Activated T-helper 2 cell treated with anti-CD3 and anti-CD28 coated beads, Interferon-gamma antibody, Interleukin-2, Interleukin-4, amounts not matched to agents 10 μg/mL and 5 μg/mL and 100 μg/mL, durations not matched to agents 14 hours and 24 hours and 36 hours (primary cell): ENCODE measurements around the gene UBXN7. TPM values are rescaled to one million over a fixed set of nuclear protein-coding genes. Genes with fewer than 3 reads are reported as not detected.
"Not testable (repeated sequence)": the region's sequence is repeated elsewhere in the genome, so short reads cannot be mapped to it uniquely, and the experiment has no call there.

Experiments
- DNase-seq: peaks from one replicate; pipeline ENCODE4 v3.0.0; 2021; ENCODE audit warnings: low spot score
- H3K27ac Mint-ChIP-seq: one replicate; pipeline ENCODE4 v1.8.0; 2021; ENCODE audit warnings: mixed read lengths
- H3K27me3 Mint-ChIP-seq: one replicate; pipeline ENCODE4 v1.8.0; 2021; ENCODE audit warnings: low read depth, mixed read lengths
- H3K36me3 Mint-ChIP-seq: one replicate; pipeline ENCODE4 v1.8.0; 2021; ENCODE audit warnings: low read depth, mixed read lengths
- H3K4me1 Mint-ChIP-seq: one replicate; pipeline ENCODE4 v1.8.0; 2021; ENCODE audit warnings: low read depth, mixed read lengths
- H3K4me3 Mint-ChIP-seq: one replicate; pipeline ENCODE4 v1.8.0; 2021; ENCODE audit warnings: low read depth, mild to moderate bottlenecking, moderate library complexity, mixed read lengths
- H3K9me3 Mint-ChIP-seq: one replicate; pipeline ENCODE4 v1.8.0; 2021; ENCODE audit warnings: mixed read lengths
- intact Hi-C: fragments of 100-400 bp; cut with micrococcal nuclease; formaldehyde crosslinking; loops from one replicate; pipeline ENCODE4 v1.15.1; 2023
- total RNA-seq: library from RNA; stranded (reverse); gene quantifications from 2 replicates; pipeline ENCODE4 v1.2.3, GENCODE V29; 2022

UBXN7 gene, protein sequence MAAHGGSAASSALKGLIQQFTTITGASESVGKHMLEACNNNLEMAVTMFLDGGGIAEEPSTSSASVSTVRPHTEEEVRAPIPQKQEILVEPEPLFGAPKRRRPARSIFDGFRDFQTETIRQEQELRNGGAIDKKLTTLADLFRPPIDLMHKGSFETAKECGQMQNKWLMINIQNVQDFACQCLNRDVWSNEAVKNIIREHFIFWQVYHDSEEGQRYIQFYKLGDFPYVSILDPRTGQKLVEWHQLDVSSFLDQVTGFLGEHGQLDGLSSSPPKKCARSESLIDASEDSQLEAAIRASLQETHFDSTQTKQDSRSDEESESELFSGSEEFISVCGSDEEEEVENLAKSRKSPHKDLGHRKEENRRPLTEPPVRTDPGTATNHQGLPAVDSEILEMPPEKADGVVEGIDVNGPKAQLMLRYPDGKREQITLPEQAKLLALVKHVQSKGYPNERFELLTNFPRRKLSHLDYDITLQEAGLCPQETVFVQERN
- total RNA-seq, result 64.4 and 67.8 TPM in 2 replicates

DNA sequence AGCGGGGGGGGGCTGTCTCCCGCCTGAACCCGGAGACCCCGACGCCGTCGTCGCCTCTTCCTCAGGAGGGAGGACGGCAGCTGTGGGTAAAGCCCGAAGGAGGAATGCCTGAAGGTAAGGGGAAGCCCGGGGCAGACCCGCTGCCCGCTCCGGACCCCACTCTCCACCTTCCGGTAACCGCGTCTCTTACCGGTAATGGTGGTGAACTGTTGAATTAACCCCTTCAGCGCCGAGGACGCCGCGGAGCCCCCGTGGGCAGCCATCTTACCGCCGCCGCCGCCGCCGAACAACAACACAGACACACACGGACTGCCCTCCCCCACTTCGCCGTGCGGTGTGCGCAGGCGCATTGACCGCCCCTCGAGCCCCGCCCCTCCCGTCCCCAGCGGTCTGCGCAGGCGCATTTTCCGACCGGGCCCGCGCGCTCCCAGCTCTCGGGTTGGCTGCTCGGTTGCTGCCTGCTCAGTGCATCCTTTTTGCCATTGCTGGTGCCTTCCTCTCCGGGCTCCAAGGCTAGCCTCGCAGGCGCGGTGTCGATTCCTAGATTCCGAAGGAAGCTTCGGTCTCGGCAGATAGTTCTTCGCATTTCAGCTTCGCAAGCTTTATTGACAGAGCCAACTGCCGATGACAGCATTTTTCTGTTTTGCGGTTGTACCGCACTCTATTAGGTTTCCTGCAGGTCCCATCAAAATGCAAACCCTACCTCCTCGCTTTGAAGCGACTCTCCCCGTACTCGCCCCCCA lies at the start of gene UBXN7:
Gene UBXN7, minus strand, starts transcription at position 291 of the 743 bp plus-strand sequence. Its CDS starts 28 bp downstream, at position 263.
- H3K9me3 Mint-ChIP-seq, result no peaks in the 10 kb centered on the region
- H3K36me3 Mint-ChIP-seq, result peaks cover 12% of the 10 kb centered on the region
- intact Hi-C loops, result loop anchor here (1.0 to 2.0 kb wide), 2 partner anchors 68 to 158 kb away; no protein-coding TSS in a partner anchor
- peak within 1 kb of the TSS; percentile 86 for H3K4me3 Mint-ChIP-seq
- peak within 1 kb of the TSS; percentile 92 for H3K27ac Mint-ChIP-seq
- H3K27me3 Mint-ChIP-seq, result no peaks in the 10 kb centered on the region
- peak; percentile 93 for DNase-seq
- peaks cover 18% of the 10 kb centered on the region for H3K4me1 Mint-ChIP-seq

DNA sequence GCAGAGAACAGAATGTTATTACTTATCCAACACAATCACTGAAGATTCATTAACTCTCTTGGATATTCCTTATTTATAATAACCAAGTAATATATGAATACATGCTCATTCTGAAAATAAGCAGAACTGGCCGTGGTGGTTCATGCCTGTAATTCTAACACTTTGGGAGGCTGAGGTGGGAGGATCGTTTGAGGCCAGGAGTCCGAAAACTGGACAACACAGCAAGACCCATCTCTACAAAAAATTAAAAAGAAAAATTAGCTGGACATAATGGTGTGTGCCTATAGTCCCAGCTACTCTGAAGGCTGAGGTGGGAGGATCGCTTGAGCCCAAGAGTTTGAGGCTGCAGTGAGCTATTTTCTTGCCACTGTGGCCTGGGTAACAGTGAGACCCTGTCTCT lies 45.5 kb upstream of the UBXN7 start:
- intact Hi-C loops, result no loop called here
- Mint-ChIP-seq H3K27ac (no peak overlapping the region), H3K4me3 (no peak overlapping the region), H3K4me1 (no peaks in the 10 kb centered on the region), H3K9me3 (no peaks in the 10 kb centered on the region), H3K27me3 (no peaks in the 10 kb centered on the region), H3K36me3 (peaks cover 65% of the 10 kb centered on the region)
- no peak for DNase-seq

DNA sequence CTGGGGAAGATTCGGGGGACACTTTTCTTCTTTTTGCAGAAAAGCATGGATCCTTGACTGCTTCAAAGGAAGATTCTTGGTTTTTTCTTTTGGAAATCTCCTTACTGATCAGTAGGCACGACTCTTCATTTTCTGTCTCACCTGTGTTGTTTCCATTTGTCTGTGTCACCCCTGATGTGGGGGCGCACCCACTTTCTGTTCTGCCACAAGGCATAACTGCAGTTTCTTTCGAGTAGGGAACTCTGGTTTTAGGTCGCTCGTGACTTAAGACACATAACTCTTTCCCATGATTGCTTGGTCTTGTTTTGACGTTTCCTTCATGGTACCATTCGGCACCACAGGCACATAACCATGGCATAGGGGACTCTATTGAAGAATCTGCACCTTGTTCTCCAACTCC lies 40.1 kb upstream of the UBXN7 start:
- no peak for DNase-seq
- H3K27ac Mint-ChIP-seq, result peak overlapping the region; percentile 71
- intact Hi-C loops, result no loop called here

DNA sequence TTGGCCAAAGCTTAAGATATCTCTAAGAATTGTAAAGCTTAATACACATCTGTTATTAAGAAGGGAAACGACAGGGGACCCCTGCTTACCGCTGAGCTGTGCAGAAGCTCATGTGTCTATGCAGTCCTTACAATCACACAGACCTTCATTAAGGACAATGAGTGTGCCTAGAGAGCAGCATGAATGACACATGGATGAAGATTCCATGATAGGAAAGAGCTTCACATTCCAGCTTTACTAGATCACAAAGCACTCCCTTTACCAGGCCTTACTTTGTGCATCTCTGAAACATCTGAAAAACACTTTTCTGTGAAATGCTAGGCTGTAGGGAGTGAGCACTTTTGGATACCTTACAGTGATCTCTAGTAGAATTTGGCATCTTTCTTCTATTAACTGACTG lies 39.3 kb upstream of the UBXN7 start:
- DNase-seq, result no peak
- H3K36me3 Mint-ChIP-seq, result peaks cover 67% of the 10 kb centered on the region
- intact Hi-C loops, result no loop called here
- H3K4me3 Mint-ChIP-seq, result no peak overlapping the region
- H3K9me3 Mint-ChIP-seq, result no peaks in the 10 kb centered on the region
- H3K4me1 Mint-ChIP-seq, result peaks cover 17% of the 10 kb centered on the region
- H3K27ac Mint-ChIP-seq, result no peak overlapping the region
- no peaks in the 10 kb centered on the region for H3K27me3 Mint-ChIP-seq

More for the DNA sequence above, 40.1 kb upstream of the UBXN7 start:
- H3K36me3 Mint-ChIP-seq, result peaks cover 69% of the 10 kb centered on the region
- no peaks in the 10 kb centered on the region for H3K27me3 Mint-ChIP-seq
- H3K4me1 Mint-ChIP-seq, result peaks cover 17% of the 10 kb centered on the region
- no peaks in the 10 kb centered on the region for H3K9me3 Mint-ChIP-seq
- H3K4me3 Mint-ChIP-seq, result no peak overlapping the region

DNA sequence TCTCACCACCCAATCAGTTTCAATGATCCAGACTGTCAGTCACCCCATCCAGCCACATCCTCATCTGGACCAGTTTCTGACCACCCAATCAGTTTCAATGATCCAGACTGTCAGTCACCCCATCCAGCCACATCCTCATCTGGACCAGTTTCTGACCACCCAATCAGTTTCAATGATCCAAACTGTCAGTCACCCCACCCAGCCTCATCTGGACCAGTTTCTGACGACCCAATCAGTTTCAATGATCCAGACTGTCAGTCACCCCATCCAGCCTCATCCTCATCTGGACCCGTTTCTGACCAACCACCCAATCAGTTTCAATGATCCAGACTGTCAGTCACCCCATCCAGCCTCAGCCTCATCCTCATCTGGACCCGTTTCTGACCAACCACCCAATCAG lies 38.0 kb upstream of the UBXN7 start:
- peaks cover 73% of the 10 kb centered on the region for H3K36me3 Mint-ChIP-seq
- H3K4me1 Mint-ChIP-seq, result peaks cover 17% of the 10 kb centered on the region

DNA sequence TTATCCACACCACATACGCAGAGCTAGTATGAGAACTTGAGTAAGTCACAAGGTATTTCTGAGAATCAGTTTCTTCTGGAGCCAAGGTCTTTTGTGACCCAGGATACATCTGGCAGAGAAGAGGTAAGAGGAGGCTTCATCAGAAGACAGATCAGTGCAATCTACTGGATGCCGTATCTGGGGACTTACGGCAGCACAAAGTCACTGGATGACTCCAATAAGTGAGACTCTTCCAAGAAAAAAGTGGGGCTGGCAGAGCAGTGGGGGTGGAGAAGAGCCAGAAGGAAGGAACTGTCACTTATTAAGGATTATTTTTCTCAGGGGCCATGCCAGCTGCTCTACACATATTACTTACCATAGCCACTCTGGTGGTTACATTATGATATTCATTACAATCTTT lies 31.6 kb upstream of the UBXN7 start:
- Mint-ChIP-seq H3K9me3 (peaks cover 13% of the 10 kb centered on the region), H3K36me3 (peaks cover 57% of the 10 kb centered on the region), H3K27ac (no peak overlapping the region), H3K27me3 (no peaks in the 10 kb centered on the region), H3K4me3 (no peak overlapping the region), H3K4me1 (peaks cover 6% of the 10 kb centered on the region)
- no peak for DNase-seq
- intact Hi-C loops, result no loop called here

More for the DNA sequence above, 38.0 kb upstream of the UBXN7 start:
- H3K27me3 Mint-ChIP-seq, DNase-seq, H3K4me3 Mint-ChIP-seq, H3K27ac Mint-ChIP-seq, intact Hi-C loops, H3K9me3 Mint-ChIP-seq: not testable (repeated sequence)

DNA sequence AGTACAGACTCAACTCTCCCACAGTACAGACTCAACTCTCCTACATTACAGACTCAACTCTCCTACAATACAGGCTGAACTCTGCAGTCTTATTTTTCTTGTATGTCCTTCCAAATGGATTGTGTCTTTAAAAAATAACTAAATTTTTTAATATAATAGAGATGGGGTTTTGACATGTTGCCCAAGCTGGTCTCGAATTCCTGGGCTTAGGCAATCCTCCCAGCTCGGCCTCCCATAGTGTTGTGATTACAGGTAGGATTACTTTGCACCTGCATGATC lies 31.2 kb upstream of the UBXN7 start:
- peaks cover 5% of the 10 kb centered on the region for H3K4me1 Mint-ChIP-seq
- intact Hi-C loops, result no loop called here
- H3K27me3 Mint-ChIP-seq, result no peaks in the 10 kb centered on the region
- no peak overlapping the region for H3K4me3 Mint-ChIP-seq
- H3K36me3 Mint-ChIP-seq, result peaks cover 54% of the 10 kb centered on the region
- peaks cover 13% of the 10 kb centered on the region for H3K9me3 Mint-ChIP-seq
- H3K27ac Mint-ChIP-seq, result no peak overlapping the region
- no peak for DNase-seq

DNA sequence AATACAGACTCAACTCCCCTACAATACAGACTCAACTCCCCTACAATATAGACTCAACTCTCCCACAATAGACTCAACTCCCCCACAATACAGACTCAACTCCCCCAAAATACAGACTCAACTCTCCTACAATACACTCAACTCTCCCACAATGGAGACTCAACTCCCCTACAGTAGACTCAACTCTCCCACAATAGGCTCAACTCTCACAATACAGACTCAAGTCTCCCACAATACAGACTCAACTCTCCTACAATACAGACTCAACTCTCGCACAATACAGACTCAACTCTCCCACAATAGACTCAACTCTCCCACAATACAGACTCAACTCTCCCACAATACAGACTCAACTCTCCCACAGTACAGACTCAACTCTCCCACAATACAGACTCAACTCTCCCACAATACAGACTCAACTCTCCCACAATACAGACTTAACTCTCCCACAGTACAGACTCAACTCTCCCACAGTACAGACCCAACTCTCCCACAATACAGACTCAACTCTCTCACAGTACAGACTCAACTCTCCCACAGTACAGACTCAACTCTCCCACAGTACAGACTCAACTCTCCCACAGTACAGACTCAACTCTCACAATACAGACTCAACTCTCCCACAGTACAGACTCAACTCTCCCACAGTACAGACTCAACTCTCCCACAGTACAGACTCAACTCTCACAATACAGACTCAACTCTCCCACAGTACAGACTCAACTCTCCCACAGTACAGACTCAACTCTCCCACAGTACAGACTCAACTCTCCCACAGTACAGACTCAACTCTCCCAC lies 30.7 kb upstream of the UBXN7 start:
- Mint-ChIP-seq H3K36me3 (peaks cover 49% of the 10 kb centered on the region), H3K9me3 (peaks cover 13% of the 10 kb centered on the region), H3K27ac (peak overlapping the region; percentile 2)
- H3K4me3 Mint-ChIP-seq, DNase-seq, H3K4me1 Mint-ChIP-seq, H3K27me3 Mint-ChIP-seq, intact Hi-C loops: not testable (repeated sequence)

DNA sequence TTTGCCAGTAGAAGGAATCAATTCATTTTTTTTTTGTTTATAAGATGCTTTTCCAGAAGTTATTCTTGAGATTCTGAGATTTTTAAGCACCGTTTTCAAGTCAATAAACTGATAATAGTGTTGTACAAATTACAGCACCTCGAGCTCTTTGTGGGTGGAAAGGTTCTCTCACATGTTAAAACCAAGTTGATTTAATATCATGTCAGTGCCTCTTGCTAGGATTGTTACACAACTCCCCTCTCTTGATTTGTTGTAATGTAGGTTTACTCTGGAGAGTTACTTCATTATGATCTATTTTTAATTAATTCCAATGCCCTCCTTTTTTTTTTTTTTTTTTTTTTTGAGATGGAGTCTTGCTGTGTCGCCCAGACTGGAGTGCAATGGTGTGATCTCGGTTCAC lies 25.8 kb upstream of the UBXN7 start:
- Mint-ChIP-seq H3K27me3 (no peaks in the 10 kb centered on the region), H3K27ac (no peak overlapping the region), H3K4me1 (peaks cover 7% of the 10 kb centered on the region), H3K4me3 (no peak overlapping the region), H3K36me3 (peaks cover 17% of the 10 kb centered on the region), H3K9me3 (peaks cover 8% of the 10 kb centered on the region)
- DNase-seq, result no peak
- intact Hi-C loops, result no loop called here

DNA sequence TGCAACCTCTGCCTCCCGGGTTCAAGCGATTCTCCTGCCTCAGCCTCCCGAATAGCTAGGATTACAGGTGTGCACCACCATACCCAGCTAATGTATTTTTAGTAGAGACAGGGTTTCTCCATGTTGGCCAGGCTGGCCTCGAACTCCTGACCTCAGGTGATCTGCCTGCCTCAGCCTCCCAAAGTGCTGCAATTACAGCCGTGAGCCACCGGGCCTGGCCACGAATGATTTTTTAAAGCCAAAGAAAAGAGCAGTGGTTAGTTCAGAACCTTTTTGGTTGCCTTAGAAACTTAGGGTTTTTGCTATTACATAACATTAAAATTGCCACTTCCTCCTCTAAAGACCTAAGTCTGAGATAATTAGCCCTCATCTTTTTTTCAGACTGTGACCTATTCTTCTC lies 25.2 kb upstream of the UBXN7 start:
- H3K4me3 Mint-ChIP-seq, H3K27ac Mint-ChIP-seq, DNase-seq, intact Hi-C loops, H3K4me1 Mint-ChIP-seq, H3K9me3 Mint-ChIP-seq, H3K27me3 Mint-ChIP-seq: not testable (repeated sequence)
- peaks cover 12% of the 10 kb centered on the region for H3K36me3 Mint-ChIP-seq

DNA sequence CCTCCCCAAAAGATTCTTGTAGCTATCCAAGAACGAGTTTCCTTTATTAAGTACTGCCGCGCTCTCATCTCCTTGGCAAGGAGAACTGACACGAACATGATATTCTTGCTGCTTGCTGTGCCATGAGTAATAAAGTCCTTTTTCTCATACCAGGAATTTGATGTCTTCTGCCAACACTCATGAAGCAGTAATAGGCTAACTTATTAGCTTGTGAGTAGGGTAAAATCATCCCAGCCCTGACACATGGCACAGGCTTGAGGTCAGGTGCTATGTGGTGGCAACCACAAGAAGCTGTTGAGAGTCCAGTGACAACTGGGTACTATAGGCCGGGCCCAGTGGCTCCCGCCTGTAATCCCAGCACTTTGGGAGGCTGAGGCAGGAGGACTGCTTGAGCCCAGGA lies 22.7 kb upstream of the UBXN7 start:
- no peak overlapping the region for H3K4me3 Mint-ChIP-seq
- H3K9me3 Mint-ChIP-seq, result no peaks in the 10 kb centered on the region
- no peak for DNase-seq
- peaks cover 5% of the 10 kb centered on the region for H3K36me3 Mint-ChIP-seq
- no peak overlapping the region for H3K27ac Mint-ChIP-seq
- H3K27me3 Mint-ChIP-seq, result no peaks in the 10 kb centered on the region
- peaks cover 1% of the 10 kb centered on the region for H3K4me1 Mint-ChIP-seq
- intact Hi-C loops, result no loop called here

DNA sequence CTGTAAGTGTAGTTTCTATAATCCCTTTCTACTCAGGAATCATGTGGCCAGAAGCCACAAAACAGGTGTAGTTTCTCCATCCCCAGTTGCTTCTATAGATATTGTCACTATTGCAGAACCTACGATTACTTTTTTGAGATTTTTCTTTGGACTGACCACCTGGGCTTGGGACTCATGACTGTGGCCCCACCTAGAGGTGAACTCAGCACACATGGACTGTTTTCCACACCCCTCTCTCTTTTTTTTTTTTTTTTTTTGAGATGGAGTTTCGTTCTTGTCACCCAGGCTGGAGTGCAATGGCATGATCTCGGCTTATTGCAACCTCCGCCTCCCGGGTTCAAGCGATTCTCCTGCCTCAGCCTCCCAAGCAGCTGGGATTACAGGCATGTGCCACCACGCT lies 13.2 kb upstream of the UBXN7 start:
- not testable (repeated sequence) for H3K27ac Mint-ChIP-seq, H3K4me1 Mint-ChIP-seq, H3K27me3 Mint-ChIP-seq

More for the DNA sequence above, 13.2 kb upstream of the UBXN7 start:
- H3K36me3 Mint-ChIP-seq, H3K4me3 Mint-ChIP-seq, H3K9me3 Mint-ChIP-seq, intact Hi-C loops, DNase-seq: not testable (repeated sequence)
